GM12878 (cell line): ENCODE data around the gene RRP12. TPM values are rescaled to one million over a fixed set of nuclear protein-coding genes. Genes with fewer than 3 reads are reported as not detected.

Experiments used
- ATAC-seq: fragments of 200-7000 bp; cut with Tn5 transposase; 3 replicates; pipeline ENCODE4 v1.9.1; 2020; ENCODE audit warnings: mild to moderate bottlenecking, moderate library complexity
- BruUV-seq: library from RNA; stranded (reverse); fragments of 400-500 nt; replicated peaks from 2 replicates; lab custom pipeline; 2021; lab: Mats Ljungman, UMichigan
- CTCF ChIA-PET: fragments of 300-600 bp; sonication (Branson Sonifier 250); formaldehyde crosslinking; extraction: SDS; loops from one replicate; lab custom pipeline; 2021; ENCODE audit warnings: inconsistent platforms; lab: Yijun Ruan, JAX
- POLR2A ChIA-PET: fragments of 350-600 bp; formaldehyde crosslinking; extraction: SDS; loops from one replicate; lab custom pipeline; 2021; ENCODE audit warnings: inconsistent platforms; lab: Charles Lee
- RAD21 ChIA-PET: fragments of 300-600 bp; sonication (Branson Sonifier 250); formaldehyde crosslinking; loops from one replicate; lab custom pipeline; 2023; ENCODE audit warnings: antibody characterized with exemption; ENCODE audit not compliant: unreplicated experiment; lab: Charles Lee
- SMC1A ChIA-PET: fragments of 300-600 bp; sonication (Branson Sonifier 250); formaldehyde crosslinking; loops from one replicate; lab custom pipeline; 2023; ENCODE audit not compliant: unreplicated experiment, uncharacterized antibody; lab: Charles Lee
- DNase-seq: peaks from one replicate; pipeline ENCODE4 v3.0.0-alpha.2; 2011; ENCODE audit warnings: low read depth, low spot score
- FAIRE-seq: peaks from 3 replicates; lab custom pipeline; 2011; peaks lifted over from hg19 to GRCh38; lab: Jason Lieb, UNC
- H2AFZ ChIP-seq: 2 replicates; pipeline ENCODE4 v1.6.0; 2011; ENCODE audit warnings: low read depth, low read length, control low read depth; ENCODE audit not compliant: control insufficient read depth
- H3K27ac ChIP-seq: 2 replicates; pipeline ENCODE4 v1.5.1; 2011; ENCODE audit warnings: control low read depth; ENCODE audit not compliant: control insufficient read depth, insufficient read depth
- H3K27me3 ChIP-seq, 2 experiments: replicated peaks in 1 of 2; 2 replicates each; pipeline versions ENCODE4 v1.6.0 to v1.6.1; 2011; ENCODE audit warnings: low read length in 1 of 2; ENCODE audit not compliant: control insufficient read depth in 2 of 2, insufficient read depth in 2 of 2
- H3K36me3 ChIP-seq, 2 experiments: 2 replicates each; pipeline ENCODE4 v1.5.1; 2011; ENCODE audit warnings: low read length in 1 of 2; ENCODE audit not compliant: control insufficient read depth in 2 of 2, insufficient read depth in 2 of 2
- H3K4me1 ChIP-seq: 2 replicates; pipeline ENCODE4 v1.6.1; 2011; ENCODE audit warnings: mild to moderate bottlenecking, low read length, moderate library complexity, mixed read lengths; ENCODE audit not compliant: control insufficient read depth, insufficient read depth
- H3K4me2 ChIP-seq: 2 replicates; pipeline ENCODE4 v1.6.0; 2011; ENCODE audit warnings: control low read depth; ENCODE audit not compliant: control insufficient read depth, insufficient read depth
- H3K4me3 ChIP-seq: fragments of 200-600 bp; sonication (generic); 2 replicates; pipeline ENCODE4 v1.5.1; 2016
- H3K79me2 ChIP-seq: 2 replicates; pipeline ENCODE4 v1.6.0; 2011; ENCODE audit warnings: low read length; ENCODE audit not compliant: control insufficient read depth, insufficient read depth
- H3K9ac ChIP-seq: 2 replicates; pipeline ENCODE4 v1.8.0; 2011; ENCODE audit warnings: low read length, control low read depth, mixed read lengths; ENCODE audit not compliant: control insufficient read depth, insufficient read depth
- H3K9me3 ChIP-seq: replicated peaks from 3 replicates; pipeline ENCODE4 v1.5.1; 2011; ENCODE audit warnings: mild to moderate bottlenecking, low read length; ENCODE audit not compliant: control insufficient read depth, insufficient read depth
- H4K20me1 ChIP-seq: 2 replicates; pipeline ENCODE4 v1.6.0; 2011; ENCODE audit not compliant: control insufficient read depth, insufficient read depth
- FOXK2 ChIP-seq: fragments of 450-650 bp; IDR thresholded peaks from 2 replicates; pipeline ENCODE4 v1.6.1; 2017; ENCODE audit warnings: mild to moderate bottlenecking, moderate library complexity
- MYC ChIP-seq: IDR thresholded peaks from 2 replicates; pipeline ENCODE4 v1.6.1; 2011; ENCODE audit warnings: mild to moderate bottlenecking, low read length, moderate library complexity, inconsistent platforms; ENCODE audit not compliant: insufficient read depth, insufficient replicate concordance, insufficient read length, severe bottlenecking
- WGBS: methylation state at CpG from one replicate; pipeline ENCODE4 v1.1.6; 2016; ENCODE audit warnings: low lambda C conversion rate; ENCODE audit not compliant: insufficient replicate concordance, insufficient coverage; ENCODE audit errors: missing lambda C conversion rate; 5-methylcytosine and 5-hydroxymethylcytosine counted together
- in situ Hi-C: fragments of 300-500 bp; cut with MboI; formaldehyde crosslinking; loops from 9 replicates; pipeline ENCODE4 v1.14.3; 2018; ENCODE audit warnings: mixed read lengths
- intact Hi-C: fragments of 100-400 bp; cut with micrococcal nuclease; formaldehyde crosslinking; loops from one replicate; pipeline ENCODE4 v1.14.2; 2022; ENCODE audit not compliant: unreplicated experiment
- polyA plus RNA-seq, 11 experiments: library from polyadenylated mRNA; depleted of rRNA in 4 of 11; unstranded in 6 of 11; stranded (reverse) in 5 of 11; fragments of >200 nt; fragmentation: Nextera tagmentation in 4 of 11; fragmentation: Illumina TruSeq in 1 of 11; extraction: Ambion mirVana in 4 of 11; extraction: Trizol in 1 of 11; gene quantifications; 1 replicate in 1 of 11; 2 replicates in 10 of 11; pipeline versions ENCODE4 v1.2.1 to v1.2.3, GENCODE V29; 2011 to 2016; ENCODE audit warnings: inconsistent platforms in 2 of 11, missing spikeins in 2 of 11, low read depth in 1 of 11
- total RNA-seq, 4 experiments: library from RNA; depleted of rRNA in 3 of 4; stranded (reverse); fragments of >200 nt in 3 of 4; fragmentation: Illumina TruSeq in 1 of 4; extraction: Trizol in 1 of 4; gene quantifications; 2 replicates each; pipeline versions ENCODE4 v1.2.1 to v1.2.3, GENCODE V29; 2013 to 2021
- TF ChIP-seq, protein P1 (sequence below): fragments of 450-650 bp; IDR thresholded peaks from 2 replicates; pipeline ENCODE4 v1.6.1; 2017; ENCODE audit warnings: antibody characterized with exemption, mild to moderate bottlenecking, moderate library complexity

The RRP12 gene
- total and polyA plus RNA-seq, 10 of the 15 experiments (the other 5 are each of a cell fraction or from before 2014, with no cell fraction given) = 5.3 to 48.7 (median 16.8) TPM

DNA sequence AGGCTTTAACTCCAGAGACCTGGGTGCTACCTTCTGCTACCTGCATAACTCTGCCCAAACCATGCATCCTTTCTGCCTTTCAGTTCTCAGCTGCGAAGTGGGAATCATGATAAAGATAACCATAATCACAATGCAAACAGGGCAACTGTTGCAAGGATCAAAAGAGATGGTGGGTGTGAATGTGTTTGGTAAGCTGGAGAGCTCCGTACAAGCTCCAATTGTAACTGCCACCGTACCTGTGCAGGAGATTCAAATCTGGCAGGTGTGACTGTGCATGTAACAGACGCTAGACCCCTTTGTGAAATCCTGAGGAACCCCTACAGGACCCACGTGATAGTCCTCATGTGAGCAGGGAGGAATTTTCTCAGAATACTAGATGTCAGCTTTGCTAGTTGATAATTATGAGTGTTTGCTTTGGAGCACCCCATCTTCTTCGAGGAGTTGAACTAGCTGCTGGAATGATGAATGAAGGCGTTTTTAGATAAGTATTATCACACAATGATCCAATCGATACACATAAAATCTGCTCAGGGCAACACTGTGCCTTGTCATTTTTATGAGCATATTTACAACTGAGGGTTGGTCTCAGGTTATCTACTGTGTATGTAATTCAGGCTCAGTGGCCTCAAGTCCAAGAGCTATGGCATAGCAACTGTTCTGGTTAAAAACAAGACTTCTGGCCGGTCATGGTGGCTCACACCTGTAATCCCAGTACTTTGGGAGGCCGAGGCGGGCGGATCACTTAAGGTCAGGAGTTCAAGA is 51.2 kb downstream of the RRP12 start:
- CTCF ChIA-PET = no interaction called here
- in situ Hi-C loops (no loop called here), intact Hi-C loops (no loop called here)
- 96% methylated on average over 12 of the region's 12 CpGs for WGBS
- H3K9me3 ChIP-seq = no peaks in the 10 kb centered on the region
- no peak overlapping the region for H3K9ac ChIP-seq
- H3K27me3 ChIP-seq = no peaks in the 10 kb centered on the region
- SMC1A ChIA-PET = interaction anchor here (0.9 to 1.5 kb wide), 2 partner anchors 71 to 123 kb away, joined by 3 read pairs; no protein-coding TSS in a partner anchor
- RAD21 ChIA-PET = no interaction called here
- FAIRE-seq = no peak
- no peaks in the 10 kb centered on the region for H4K20me1 ChIP-seq
- no peak overlapping the region for H3K4me2 ChIP-seq
- BruUV-seq = no TSS peak
- POLR2A ChIA-PET = no interaction called here
- DNase-seq = no peak
- ATAC-seq = no peak
- H3K4me1 ChIP-seq = no peaks in the 10 kb centered on the region
- peaks cover 2% of the 10 kb centered on the region in 2 experiments; a peak in 1 of 4 replicates for H3K36me3 ChIP-seq
- H2AFZ ChIP-seq = no peak overlapping the region
- H3K27ac ChIP-seq = no peak overlapping the region
- no peak overlapping the region for H3K4me3 ChIP-seq
- TF ChIP-seq MYC (no peak), FOXK2 (no peak)
- TF ChIP-seq, protein P1, sequence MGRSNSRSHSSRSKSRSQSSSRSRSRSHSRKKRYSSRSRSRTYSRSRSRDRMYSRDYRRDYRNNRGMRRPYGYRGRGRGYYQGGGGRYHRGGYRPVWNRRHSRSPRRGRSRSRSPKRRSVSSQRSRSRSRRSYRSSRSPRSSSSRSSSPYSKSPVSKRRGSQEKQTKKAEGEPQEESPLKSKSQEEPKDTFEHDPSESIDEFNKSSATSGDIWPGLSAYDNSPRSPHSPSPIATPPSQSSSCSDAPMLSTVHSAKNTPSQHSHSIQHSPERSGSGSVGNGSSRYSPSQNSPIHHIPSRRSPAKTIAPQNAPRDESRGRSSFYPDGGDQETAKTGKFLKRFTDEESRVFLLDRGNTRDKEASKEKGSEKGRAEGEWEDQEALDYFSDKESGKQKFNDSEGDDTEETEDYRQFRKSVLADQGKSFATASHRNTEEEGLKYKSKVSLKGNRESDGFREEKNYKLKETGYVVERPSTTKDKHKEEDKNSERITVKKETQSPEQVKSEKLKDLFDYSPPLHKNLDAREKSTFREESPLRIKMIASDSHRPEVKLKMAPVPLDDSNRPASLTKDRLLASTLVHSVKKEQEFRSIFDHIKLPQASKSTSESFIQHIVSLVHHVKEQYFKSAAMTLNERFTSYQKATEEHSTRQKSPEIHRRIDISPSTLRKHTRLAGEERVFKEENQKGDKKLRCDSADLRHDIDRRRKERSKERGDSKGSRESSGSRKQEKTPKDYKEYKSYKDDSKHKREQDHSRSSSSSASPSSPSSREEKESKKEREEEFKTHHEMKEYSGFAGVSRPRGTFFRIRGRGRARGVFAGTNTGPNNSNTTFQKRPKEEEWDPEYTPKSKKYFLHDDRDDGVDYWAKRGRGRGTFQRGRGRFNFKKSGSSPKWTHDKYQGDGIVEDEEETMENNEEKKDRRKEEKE = no peak
- TF ChIP-seq, all 136 proteins: peak for 0
- H3K79me2 ChIP-seq = no peaks in the 10 kb centered on the region
